Measurements from ENCODE around the gene TBC1D32. TPM values are rescaled to one million over a fixed set of nuclear protein-coding genes. Genes with fewer than 3 reads are reported as not detected.

The TBC1D32 gene
- total and polyA plus RNA-seq, 4 donors = 0.51 to 2.8 (median 1.7) TPM

DNA sequence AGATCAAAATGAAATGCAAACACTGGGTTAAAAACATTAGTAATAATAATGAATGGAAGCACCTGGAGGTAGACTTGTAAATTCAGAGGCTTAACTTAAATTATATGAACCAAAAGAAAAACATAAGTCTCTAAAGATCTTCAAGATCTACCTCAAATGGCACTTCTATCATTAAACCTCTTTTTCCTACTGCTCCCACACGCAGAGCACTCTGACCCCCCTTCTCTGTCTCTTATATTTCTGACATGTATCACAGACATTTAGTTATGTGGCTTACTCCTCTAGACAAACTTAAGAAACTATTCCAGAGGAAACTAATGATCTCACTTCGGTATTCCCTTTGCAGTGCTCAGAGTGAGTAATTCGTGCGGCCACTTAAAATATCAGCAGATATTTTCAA, 1.1 kb downstream of the TBC1D32 start:
- 99% methylated on average over 4 of the region's 4 CpGs for WGBS

DNA sequence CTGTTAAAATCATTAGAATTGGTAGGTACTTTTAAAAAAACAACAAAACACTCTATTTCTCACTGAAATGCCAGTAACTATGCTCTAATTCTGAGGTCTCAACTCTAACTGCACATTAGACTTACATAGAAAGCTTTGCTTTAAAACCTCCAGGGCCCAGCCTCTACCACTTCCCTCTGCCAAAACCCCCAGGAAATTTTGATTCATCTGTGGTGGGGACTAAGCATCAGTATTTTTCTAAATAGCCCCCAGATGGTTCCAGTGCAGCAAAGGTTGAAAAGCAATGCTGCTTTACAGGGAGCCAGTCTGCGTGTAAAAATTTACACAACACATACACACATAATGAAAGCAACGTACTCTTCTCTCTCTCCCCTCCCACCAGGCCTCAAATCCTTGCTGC, 3.8 kb downstream of the TBC1D32 start:
- H3K4me3 ChIP-seq (ENCODE audit: low read depth in 1 of 3, low read length in 3 of 3) = no peak overlapping the region
- 93% methylated on average over 2 of the region's 2 CpGs for WGBS
- no peaks in the 10 kb centered on the region for H3K36me3 ChIP-seq (ENCODE audit: control insufficient read depth in 4 of 4, insufficient read depth in 3 of 4, low read depth in 1 of 4, low read length in 3 of 4)
- no peak overlapping the region for H3K9ac ChIP-seq (ENCODE audit: low read depth in 1 of 2, low read length in 2 of 2)
- no peak overlapping the region for H3K27ac ChIP-seq (ENCODE audit: low read depth in 1 of 2, low read length in 2 of 2)
- H3K9me3 ChIP-seq (ENCODE audit: control insufficient read depth in 4 of 4, low read length in 3 of 4) = no peaks in the 10 kb centered on the region
- TF ChIP-seq RAD21 (IDR thresholded peaks at IDR 0.05) (no peak), NR2F2 (IDR thresholded peaks at IDR 0.05) (no peak), HNF4G (IDR thresholded peaks at IDR 0.05) (no peak), JUND (IDR thresholded peaks at IDR 0.05) (no peak), GABPA (IDR thresholded peaks at IDR 0.05 in 1 of 2, conservative IDR thresholded peaks at IDR 0.05 in 1 of 2) (no peak), HNF4A (conservative IDR thresholded peaks at IDR 0.05) (no peak), SP1 (IDR thresholded peaks at IDR 0.05) (no peak), FOXA2 (IDR thresholded peaks at IDR 0.05) (no peak), RXRA (IDR thresholded peaks at IDR 0.05) (no peak), TAF1 (conservative IDR thresholded peaks at IDR 0.05) (no peak), FOXA1 (IDR thresholded peaks at IDR 0.05) (no peak), YY1 (IDR thresholded peaks at IDR 0.05) (no peak), EGR1 (IDR thresholded peaks at IDR 0.05; ENCODE audit: low read depth in 2 of 2) (no peak)
- TF ChIP-seq, protein P1, sequence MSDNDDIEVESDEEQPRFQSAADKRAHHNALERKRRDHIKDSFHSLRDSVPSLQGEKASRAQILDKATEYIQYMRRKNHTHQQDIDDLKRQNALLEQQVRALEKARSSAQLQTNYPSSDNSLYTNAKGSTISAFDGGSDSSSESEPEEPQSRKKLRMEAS (IDR thresholded peaks at IDR 0.05) = no peak
- TF ChIP-seq, protein P2, sequence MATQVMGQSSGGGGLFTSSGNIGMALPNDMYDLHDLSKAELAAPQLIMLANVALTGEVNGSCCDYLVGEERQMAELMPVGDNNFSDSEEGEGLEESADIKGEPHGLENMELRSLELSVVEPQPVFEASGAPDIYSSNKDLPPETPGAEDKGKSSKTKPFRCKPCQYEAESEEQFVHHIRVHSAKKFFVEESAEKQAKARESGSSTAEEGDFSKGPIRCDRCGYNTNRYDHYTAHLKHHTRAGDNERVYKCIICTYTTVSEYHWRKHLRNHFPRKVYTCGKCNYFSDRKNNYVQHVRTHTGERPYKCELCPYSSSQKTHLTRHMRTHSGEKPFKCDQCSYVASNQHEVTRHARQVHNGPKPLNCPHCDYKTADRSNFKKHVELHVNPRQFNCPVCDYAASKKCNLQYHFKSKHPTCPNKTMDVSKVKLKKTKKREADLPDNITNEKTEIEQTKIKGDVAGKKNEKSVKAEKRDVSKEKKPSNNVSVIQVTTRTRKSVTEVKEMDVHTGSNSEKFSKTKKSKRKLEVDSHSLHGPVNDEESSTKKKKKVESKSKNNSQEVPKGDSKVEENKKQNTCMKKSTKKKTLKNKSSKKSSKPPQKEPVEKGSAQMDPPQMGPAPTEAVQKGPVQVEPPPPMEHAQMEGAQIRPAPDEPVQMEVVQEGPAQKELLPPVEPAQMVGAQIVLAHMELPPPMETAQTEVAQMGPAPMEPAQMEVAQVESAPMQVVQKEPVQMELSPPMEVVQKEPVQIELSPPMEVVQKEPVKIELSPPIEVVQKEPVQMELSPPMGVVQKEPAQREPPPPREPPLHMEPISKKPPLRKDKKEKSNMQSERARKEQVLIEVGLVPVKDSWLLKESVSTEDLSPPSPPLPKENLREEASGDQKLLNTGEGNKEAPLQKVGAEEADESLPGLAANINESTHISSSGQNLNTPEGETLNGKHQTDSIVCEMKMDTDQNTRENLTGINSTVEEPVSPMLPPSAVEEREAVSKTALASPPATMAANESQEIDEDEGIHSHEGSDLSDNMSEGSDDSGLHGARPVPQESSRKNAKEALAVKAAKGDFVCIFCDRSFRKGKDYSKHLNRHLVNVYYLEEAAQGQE (IDR thresholded peaks at IDR 0.05) = no peak
- TF ChIP-seq, protein P3, sequence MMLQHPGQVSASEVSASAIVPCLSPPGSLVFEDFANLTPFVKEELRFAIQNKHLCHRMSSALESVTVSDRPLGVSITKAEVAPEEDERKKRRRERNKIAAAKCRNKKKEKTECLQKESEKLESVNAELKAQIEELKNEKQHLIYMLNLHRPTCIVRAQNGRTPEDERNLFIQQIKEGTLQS (IDR thresholded peaks at IDR 0.05) = no peak
- TF ChIP-seq, protein P4, sequence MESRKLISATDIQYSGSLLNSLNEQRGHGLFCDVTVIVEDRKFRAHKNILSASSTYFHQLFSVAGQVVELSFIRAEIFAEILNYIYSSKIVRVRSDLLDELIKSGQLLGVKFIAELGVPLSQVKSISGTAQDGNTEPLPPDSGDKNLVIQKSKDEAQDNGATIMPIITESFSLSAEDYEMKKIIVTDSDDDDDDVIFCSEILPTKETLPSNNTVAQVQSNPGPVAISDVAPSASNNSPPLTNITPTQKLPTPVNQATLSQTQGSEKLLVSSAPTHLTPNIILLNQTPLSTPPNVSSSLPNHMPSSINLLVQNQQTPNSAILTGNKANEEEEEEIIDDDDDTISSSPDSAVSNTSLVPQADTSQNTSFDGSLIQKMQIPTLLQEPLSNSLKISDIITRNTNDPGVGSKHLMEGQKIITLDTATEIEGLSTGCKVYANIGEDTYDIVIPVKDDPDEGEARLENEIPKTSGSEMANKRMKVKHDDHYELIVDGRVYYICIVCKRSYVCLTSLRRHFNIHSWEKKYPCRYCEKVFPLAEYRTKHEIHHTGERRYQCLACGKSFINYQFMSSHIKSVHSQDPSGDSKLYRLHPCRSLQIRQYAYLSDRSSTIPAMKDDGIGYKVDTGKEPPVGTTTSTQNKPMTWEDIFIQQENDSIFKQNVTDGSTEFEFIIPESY (IDR thresholded peaks at IDR 0.05) = no peak
- TF ChIP-seq, protein P5, sequence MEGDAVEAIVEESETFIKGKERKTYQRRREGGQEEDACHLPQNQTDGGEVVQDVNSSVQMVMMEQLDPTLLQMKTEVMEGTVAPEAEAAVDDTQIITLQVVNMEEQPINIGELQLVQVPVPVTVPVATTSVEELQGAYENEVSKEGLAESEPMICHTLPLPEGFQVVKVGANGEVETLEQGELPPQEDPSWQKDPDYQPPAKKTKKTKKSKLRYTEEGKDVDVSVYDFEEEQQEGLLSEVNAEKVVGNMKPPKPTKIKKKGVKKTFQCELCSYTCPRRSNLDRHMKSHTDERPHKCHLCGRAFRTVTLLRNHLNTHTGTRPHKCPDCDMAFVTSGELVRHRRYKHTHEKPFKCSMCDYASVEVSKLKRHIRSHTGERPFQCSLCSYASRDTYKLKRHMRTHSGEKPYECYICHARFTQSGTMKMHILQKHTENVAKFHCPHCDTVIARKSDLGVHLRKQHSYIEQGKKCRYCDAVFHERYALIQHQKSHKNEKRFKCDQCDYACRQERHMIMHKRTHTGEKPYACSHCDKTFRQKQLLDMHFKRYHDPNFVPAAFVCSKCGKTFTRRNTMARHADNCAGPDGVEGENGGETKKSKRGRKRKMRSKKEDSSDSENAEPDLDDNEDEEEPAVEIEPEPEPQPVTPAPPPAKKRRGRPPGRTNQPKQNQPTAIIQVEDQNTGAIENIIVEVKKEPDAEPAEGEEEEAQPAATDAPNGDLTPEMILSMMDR (IDR thresholded peaks at IDR 0.05; ENCODE audit: low read depth, low read length, missing input control) = no peak
- DNase-seq (ENCODE audit: low spot score) = no peak
- H3K4me1 ChIP-seq (ENCODE audit: control insufficient read depth in 4 of 4, insufficient read depth in 4 of 4, low read length in 3 of 4) = peaks cover 0 to 9% (median 2%) of the 10 kb centered on the region in 4 donors
- no peaks in the 10 kb centered on the region for H3K27me3 ChIP-seq (ENCODE audit: control insufficient read depth in 4 of 4, insufficient read depth in 4 of 4, low read length in 3 of 4)

More for the DNA sequence above, 1.1 kb downstream of the TBC1D32 start:
- Histone ChIP-seq H3K4me3 (ENCODE audit: low read depth in 1 of 3, low read length in 3 of 3) (no peak overlapping the region), H3K9ac (ENCODE audit: low read depth in 1 of 2, low read length in 2 of 2) (no peak overlapping the region), H3K27me3 (ENCODE audit: control insufficient read depth in 4 of 4, insufficient read depth in 4 of 4, low read length in 3 of 4) (no peaks in the 10 kb centered on the region), H3K9me3 (ENCODE audit: control insufficient read depth in 4 of 4, low read length in 3 of 4) (no peaks in the 10 kb centered on the region), H3K27ac (ENCODE audit: low read depth in 1 of 2, low read length in 2 of 2) (no peak overlapping the region), H3K36me3 (ENCODE audit: control insufficient read depth in 4 of 4, insufficient read depth in 3 of 4, low read depth in 1 of 4, low read length in 3 of 4) (no peaks in the 10 kb centered on the region), H3K4me1 (ENCODE audit: control insufficient read depth in 4 of 4, insufficient read depth in 4 of 4, low read length in 3 of 4) (peaks cover 0 to 10% (median 2%) of the 10 kb centered on the region in 4 donors)
- no peak for DNase-seq (ENCODE audit: low spot score)
- TF ChIP-seq, protein P4 (IDR thresholded peaks at IDR 0.05) = no peak
